ENCODE results near the gene SLC22A23.

The SLC22A23 gene

DNA sequence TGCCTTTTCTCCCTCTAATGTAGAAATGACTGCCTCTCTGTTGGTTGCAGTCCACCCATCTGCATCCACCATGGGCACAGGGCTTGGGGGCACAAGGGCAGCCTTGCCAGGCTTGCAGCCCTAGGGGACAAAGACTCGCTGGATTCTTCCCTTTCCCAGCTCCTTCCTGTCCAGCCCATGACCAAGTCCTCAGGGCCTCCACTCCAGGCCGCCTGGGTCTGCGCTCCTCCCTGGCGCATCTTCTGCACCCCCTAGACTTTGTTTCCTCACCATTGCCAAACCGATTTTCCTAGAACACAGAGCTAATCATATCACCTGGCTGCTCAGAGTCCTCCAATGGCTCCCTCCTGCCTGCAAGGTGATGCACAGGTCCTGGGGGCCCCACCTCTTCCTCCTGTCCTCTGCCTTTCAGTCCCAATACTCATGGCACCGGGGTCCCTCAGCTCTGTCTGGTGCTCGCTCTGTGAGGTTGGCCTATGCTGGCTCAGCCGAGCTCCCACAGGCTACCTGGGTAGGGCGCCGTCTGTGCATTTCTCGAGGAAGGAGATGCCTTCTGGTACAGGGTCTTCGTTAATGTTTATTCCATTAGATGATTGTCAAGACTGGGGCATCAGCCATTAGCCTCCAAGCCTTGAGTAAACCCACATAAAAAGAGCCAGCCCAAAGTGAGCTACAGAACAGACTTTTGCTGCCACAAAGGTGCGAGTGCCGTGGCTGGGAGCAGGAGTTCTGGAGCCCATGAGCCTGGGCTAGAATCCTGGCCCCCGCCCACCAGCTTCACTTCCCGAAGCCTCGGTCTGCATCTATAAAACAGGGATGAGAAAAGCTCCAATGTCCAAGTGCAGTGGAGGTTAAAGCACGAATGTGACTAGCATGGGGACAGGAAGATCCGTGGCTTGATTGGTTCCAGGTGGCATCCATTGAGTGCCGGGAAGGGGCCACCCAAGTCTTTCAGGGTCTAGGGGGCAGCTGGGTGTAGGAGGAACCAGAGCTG lies 180.4 kb downstream of the SLC22A23 start:
- TF ChIP-seq, protein P1, sequence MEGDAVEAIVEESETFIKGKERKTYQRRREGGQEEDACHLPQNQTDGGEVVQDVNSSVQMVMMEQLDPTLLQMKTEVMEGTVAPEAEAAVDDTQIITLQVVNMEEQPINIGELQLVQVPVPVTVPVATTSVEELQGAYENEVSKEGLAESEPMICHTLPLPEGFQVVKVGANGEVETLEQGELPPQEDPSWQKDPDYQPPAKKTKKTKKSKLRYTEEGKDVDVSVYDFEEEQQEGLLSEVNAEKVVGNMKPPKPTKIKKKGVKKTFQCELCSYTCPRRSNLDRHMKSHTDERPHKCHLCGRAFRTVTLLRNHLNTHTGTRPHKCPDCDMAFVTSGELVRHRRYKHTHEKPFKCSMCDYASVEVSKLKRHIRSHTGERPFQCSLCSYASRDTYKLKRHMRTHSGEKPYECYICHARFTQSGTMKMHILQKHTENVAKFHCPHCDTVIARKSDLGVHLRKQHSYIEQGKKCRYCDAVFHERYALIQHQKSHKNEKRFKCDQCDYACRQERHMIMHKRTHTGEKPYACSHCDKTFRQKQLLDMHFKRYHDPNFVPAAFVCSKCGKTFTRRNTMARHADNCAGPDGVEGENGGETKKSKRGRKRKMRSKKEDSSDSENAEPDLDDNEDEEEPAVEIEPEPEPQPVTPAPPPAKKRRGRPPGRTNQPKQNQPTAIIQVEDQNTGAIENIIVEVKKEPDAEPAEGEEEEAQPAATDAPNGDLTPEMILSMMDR (IDR thresholded peaks at IDR 0.05): no peak
- Histone ChIP-seq H3K9me3 (no peaks in the 10 kb centered on the region), H3K27ac (no peak overlapping the region), H3K36me3 (peaks cover 8 to 44% (median 17%) of the 10 kb centered on the region in 3 donors), H3K4me1 (peaks cover 0 to 8% (median 3%) of the 10 kb centered on the region in 4 donors), H3K4me3 (no peak overlapping the region), H3K27me3 (no peaks in the 10 kb centered on the region)
- DNase-seq: no peak
- intact Hi-C loops (cut with DNase I; ENCODE audit: low total_unique reads): loop anchor here (10.0 kb wide), 1 partner anchor 608 kb away; no protein-coding TSS in a partner anchor

GRCh38 chr6:3273707-3274521 lies 182.9 kb downstream of the SLC22A23 start:
- no peak for DNase-seq
- intact Hi-C loops (cut with DNase I; ENCODE audit: low total_unique reads): loop anchor here (10.0 kb wide), 1 partner anchor 611 kb away; no protein-coding TSS in a partner anchor
- Histone ChIP-seq H3K4me3 (no peak overlapping the region), H3K27me3 (no peaks in the 10 kb centered on the region), H3K36me3 (peaks cover 10 to 66% (median 26%) of the 10 kb centered on the region in 3 donors), H3K9me3 (no peaks in the 10 kb centered on the region), H3K4me1 (no peaks in the 10 kb centered on the region), H3K27ac (no peak overlapping the region)
- TF ChIP-seq, protein P1 (IDR thresholded peaks at IDR 0.05): no peak

GRCh38 chr6:3272911-3273547 lies 183.8 kb downstream of the SLC22A23 start:
- no peak overlapping the region for H3K27ac ChIP-seq
- no peaks in the 10 kb centered on the region for H3K4me1 ChIP-seq
- H3K27me3 ChIP-seq: no peaks in the 10 kb centered on the region
- intact Hi-C loops (cut with DNase I; ENCODE audit: low total_unique reads): loop anchor here (10.0 kb wide), 1 partner anchor 612 kb away; no protein-coding TSS in a partner anchor
- no peak for DNase-seq
- H3K36me3 ChIP-seq: peaks cover 10 to 74% (median 26%) of the 10 kb centered on the region in 3 donors
- H3K4me3 ChIP-seq: no peak overlapping the region
- H3K9me3 ChIP-seq: no peaks in the 10 kb centered on the region
- TF ChIP-seq, protein P1 (IDR thresholded peaks at IDR 0.05): no peak

DNA sequence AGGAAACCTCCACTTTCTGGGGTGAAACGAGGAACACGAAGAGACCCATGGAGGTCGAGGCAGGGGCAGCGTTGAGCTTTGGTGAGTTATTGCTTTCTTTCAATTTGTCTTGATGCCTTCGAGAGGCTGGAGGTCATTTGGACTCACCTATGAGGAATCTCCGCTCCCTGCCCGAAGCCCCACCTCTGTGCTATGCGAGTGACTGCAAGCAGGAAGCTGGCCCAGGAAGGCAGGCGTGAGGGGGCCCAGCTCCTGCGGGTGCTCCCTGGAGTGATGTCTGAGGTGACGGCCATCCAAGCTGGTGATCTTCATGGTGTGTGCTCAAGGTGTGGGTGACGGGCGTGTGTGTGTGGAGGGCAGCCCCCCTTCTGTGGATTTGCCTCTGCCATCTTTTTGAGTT lies 185.1 kb downstream of the SLC22A23 start:
- intact Hi-C loops (cut with DNase I; ENCODE audit: low total_unique reads): loop anchor here (10.0 kb wide), 1 partner anchor 613 kb away; no protein-coding TSS in a partner anchor
- peaks cover 10 to 76% (median 26%) of the 10 kb centered on the region in 3 donors for H3K36me3 ChIP-seq

More for the DNA sequence above, 185.1 kb downstream of the SLC22A23 start:
- DNase-seq: no peak
- H3K27me3 ChIP-seq: no peaks in the 10 kb centered on the region
- TF ChIP-seq, protein P1 (IDR thresholded peaks at IDR 0.05): no peak
- H3K27ac ChIP-seq: no peak overlapping the region
- H3K4me3 ChIP-seq: no peak overlapping the region
- H3K9me3 ChIP-seq: no peaks in the 10 kb centered on the region
- no peaks in the 10 kb centered on the region for H3K4me1 ChIP-seq

Measured in tibial artery (tissue), 4 donors.